Right cardiac atrium (tissue), 5 donors: ENCODE results near the gene TUB. TPM values are rescaled to one million over a fixed set of nuclear protein-coding genes. Genes with fewer than 3 reads are reported as not detected.

Experiments used
- ATAC-seq, 2 donors: fragments of 200-7000 bp; cut with Tn5 transposase; one replicate each; pipeline versions ENCODE4 v1.8.0 to v1.9.1; 2020; ENCODE audit warnings: moderate library complexity in 2 of 2, mild to moderate bottlenecking in 1 of 2
- DNase-seq, 3 donors: peaks; one replicate each; pipeline ENCODE4 v3.0.0-alpha.2; 2020
- H3K27ac ChIP-seq: one replicate; pipeline ENCODE4 v1.5.1; 2013; ENCODE audit warnings: mild to moderate bottlenecking, low read length, control low read depth, moderate library complexity
- H3K27me3 ChIP-seq: one replicate; pipeline ENCODE4 v1.6.1; 2013; ENCODE audit not compliant: control insufficient read depth, insufficient read depth
- H3K4me1 ChIP-seq: one replicate; pipeline ENCODE4 v1.6.1; 2013; ENCODE audit warnings: low read length; ENCODE audit not compliant: control insufficient read depth, insufficient read depth
- H3K4me3 ChIP-seq: one replicate; pipeline ENCODE4 v1.5.1; 2013; ENCODE audit warnings: low read length, control low read depth
- H3K9me3 ChIP-seq: one replicate; pipeline ENCODE4 v1.6.1; 2013; ENCODE audit warnings: low read length; ENCODE audit not compliant: control insufficient read depth
- WGBS: extraction: QIAGEN DNeasy Blood & Tissue Kit; methylation state at CpG from one replicate; pipeline ENCODE4 v1.1.7; 2013; 5-methylcytosine and 5-hydroxymethylcytosine counted together
- intact Hi-C, 4 donors: fragments of 100-400 bp; cut with DNase I; formaldehyde crosslinking; loops; one replicate each; pipeline versions ENCODE4 v1.11.0 to v1.14.0; 2022 to 2023
- polyA plus RNA-seq: library from polyadenylated mRNA; stranded (reverse); fragments of 200-250 nt; gene quantifications from one replicate; pipeline ENCODE4 v1.2.3, GENCODE V29; 2013
- total RNA-seq, 4 donors: library from RNA; stranded (reverse); fragmentation: NEBNext Ultra II Directional; extraction: Animal tissue kit (Norgen Biotek cat#: 25700); gene quantifications; one replicate each; pipeline ENCODE4 v1.2.1, GENCODE V29; 2021
- donor health status: healthy with polysubstance abuse.
- donor health status: DM: no; HTN: yes; CAD: no.
- donor health status: DM: no; HTN: no; CAD: no.
- donor health status: DM: no; HTN: yes; CAD: no; lungs with severe emphysema.
- donor health status: DM: yes; HTN: yes; CAD: no.

TUB gene
- total and polyA plus RNA-seq, 5 donors, result 10.0 to 31.2 (median 27.6) TPM

DNA sequence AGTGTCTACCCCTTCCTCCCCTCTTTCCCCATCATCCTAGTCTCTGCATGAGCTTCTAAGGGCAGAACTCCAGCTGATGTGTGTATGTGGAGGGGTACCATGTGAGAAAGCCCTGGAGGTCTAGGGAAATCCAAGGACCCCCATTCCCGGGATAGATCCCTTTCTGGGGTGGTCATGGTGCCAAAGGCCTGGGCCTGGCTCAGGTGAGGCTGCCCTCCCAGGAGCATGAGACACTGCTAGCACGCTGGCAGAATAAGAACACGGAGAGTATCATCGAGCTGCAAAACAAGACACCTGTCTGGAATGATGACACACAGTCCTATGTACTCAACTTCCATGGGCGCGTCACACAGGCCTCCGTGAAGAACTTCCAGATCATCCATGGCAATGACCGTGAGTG is 19.6 kb downstream of the TUB start:
- H3K27ac ChIP-seq, result no peak overlapping the region
- no peaks in the 10 kb centered on the region for H3K4me1 ChIP-seq
- 95% methylated on average over 8 of the region's 8 CpGs for WGBS
- H3K27me3 ChIP-seq, result no peaks in the 10 kb centered on the region
- intact Hi-C loops, result no loop called here
- no peaks in the 10 kb centered on the region for H3K9me3 ChIP-seq
- no peak overlapping the region for H3K4me3 ChIP-seq
- ATAC-seq (no peak), DNase-seq (no peak)

DNA sequence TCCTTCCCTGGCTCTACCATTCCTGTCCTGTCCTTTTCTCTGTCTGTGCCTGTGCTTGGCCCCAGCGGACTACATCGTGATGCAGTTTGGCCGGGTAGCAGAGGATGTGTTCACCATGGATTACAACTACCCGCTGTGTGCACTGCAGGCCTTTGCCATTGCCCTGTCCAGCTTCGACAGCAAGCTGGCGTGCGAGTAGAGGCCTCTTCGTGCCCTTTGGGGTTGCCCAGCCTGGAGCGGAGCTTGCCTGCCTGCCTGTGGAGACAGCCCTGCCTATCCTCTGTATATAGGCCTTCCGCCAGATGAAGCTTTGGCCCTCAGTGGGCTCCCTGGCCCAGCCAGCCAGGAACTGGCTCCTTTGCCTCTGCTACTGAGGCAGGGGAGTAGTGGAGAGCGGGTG is 20.4 kb downstream of the TUB start:
- DNase-seq (no peak), ATAC-seq (no peak)
- Histone ChIP-seq H3K27me3 (no peaks in the 10 kb centered on the region), H3K9me3 (no peaks in the 10 kb centered on the region), H3K4me3 (no peak overlapping the region), H3K4me1 (peaks cover 2% of the 10 kb centered on the region), H3K27ac (no peak overlapping the region)
- WGBS, result 96% methylated on average over 11 of the region's 11 CpGs
- intact Hi-C loops, result no loop called here

DNA sequence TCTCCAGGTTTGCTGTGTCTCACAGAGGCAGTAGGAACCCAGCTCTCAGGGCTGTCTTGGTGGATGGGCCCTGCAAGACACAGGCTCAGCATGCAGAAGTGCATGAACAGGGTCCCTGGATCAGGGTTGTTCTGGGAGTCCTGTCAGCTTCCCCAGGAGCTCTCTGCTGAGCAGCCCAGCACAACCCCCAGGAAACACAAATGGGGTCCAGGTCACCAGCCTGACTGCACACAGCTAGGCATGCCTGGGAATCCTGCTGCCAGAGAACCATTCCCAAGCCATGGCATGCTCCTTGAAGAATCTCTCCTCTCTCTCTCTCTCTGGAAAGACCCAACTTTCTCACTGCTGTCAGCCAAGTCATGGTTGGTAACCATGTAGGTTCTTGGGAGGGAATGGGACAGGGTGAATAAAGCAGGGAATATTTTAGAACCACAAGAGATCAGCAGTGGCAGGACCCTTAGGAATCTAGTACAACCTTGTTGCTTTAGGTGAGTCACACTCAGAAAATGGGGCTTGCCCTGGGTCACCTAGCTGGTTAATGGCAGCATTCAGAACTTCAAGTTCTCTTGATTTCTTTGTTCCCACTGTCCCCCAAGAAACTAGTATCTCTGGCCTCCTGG is 21.4 kb downstream of the TUB start:
- H3K27me3 ChIP-seq, result no peaks in the 10 kb centered on the region
- no peaks in the 10 kb centered on the region for H3K9me3 ChIP-seq
- no peak overlapping the region for H3K4me3 ChIP-seq
- peaks cover 2% of the 10 kb centered on the region for H3K4me1 ChIP-seq
- ATAC-seq (no peak), DNase-seq (no peak)
- no peak overlapping the region for H3K27ac ChIP-seq
- intact Hi-C loops, result no loop called here

DNA sequence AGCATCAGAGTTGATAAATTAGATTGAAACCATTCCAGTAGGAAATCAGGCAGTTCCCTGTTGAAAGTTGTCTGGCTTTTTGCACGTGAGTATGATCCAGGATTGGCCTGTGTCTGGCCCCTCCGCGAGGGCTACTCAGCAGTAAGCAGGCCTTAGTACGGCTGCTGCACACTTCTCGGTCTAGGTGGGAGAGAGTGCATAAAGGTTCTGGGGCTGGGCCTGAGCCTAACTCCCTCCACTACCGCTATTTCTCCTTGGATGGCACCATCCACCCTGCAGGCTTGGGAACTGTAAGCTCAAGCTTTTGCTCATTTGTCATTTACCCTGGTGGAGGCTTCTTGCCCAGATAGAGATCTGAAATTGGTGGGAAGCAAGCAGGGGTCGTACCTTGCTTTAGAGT is 22.0 kb downstream of the TUB start:
- no peak for DNase-seq
- ATAC-seq, result no peak
- H3K4me1 ChIP-seq, result peaks cover 2% of the 10 kb centered on the region
- no peak overlapping the region for H3K27ac ChIP-seq
- 69% methylated on average over 7 of the region's 7 CpGs for WGBS
- H3K9me3 ChIP-seq, result no peaks in the 10 kb centered on the region
- intact Hi-C loops, result no loop called here
- H3K27me3 ChIP-seq, result no peaks in the 10 kb centered on the region
- H3K4me3 ChIP-seq, result no peak overlapping the region

DNA sequence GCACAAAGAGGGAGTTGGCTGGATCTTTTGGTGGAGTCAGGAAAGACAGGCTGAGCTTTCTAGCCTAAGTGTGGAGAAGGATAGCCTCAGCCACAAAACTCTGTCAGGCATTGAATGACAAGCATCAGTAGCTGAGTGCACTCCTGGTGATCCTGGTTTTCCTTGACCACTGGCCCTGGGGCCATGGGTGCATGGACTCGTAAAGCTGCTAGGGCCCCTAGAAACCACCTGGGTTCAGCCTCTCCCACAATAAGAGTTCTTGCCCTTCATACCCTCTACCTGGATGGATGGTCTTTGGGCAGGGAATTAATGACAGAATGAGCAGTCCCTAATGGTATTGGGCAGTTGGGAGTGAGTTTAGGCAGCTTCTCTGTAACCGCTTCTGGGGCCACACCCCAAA is 22.9 kb downstream of the TUB start:
- intact Hi-C loops, result no loop called here
- WGBS, result 94% methylated on average over 2 of the region's 2 CpGs
- Histone ChIP-seq H3K4me3 (no peak overlapping the region), H3K27ac (no peak overlapping the region), H3K4me1 (peaks cover 2% of the 10 kb centered on the region), H3K9me3 (no peaks in the 10 kb centered on the region), H3K27me3 (no peaks in the 10 kb centered on the region)
- DNase-seq (no peak), ATAC-seq (no peak)

DNA sequence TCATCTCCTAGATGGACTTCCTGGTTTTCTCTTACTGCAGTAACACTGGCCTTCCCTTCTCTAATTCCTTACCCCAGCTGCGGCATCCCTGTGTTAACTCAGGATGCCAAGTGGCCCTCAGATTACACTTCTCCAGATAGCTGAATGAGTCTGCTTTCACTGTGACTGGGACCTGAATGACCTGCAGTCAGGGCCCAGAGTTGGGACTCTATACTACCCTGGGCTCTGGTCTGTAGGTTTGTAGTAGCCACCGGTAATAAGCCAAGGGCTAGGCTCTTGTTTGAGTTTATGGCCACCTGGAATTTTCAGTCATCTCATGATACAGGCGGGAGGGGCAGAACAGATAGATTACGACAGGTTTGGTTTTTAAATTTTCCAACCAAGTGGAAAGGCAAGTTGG is 24.1 kb downstream of the TUB start:
- DNase-seq (no peak), ATAC-seq (no peak)
- WGBS, result 80% methylated on average over 4 of the region's 4 CpGs

DNA sequence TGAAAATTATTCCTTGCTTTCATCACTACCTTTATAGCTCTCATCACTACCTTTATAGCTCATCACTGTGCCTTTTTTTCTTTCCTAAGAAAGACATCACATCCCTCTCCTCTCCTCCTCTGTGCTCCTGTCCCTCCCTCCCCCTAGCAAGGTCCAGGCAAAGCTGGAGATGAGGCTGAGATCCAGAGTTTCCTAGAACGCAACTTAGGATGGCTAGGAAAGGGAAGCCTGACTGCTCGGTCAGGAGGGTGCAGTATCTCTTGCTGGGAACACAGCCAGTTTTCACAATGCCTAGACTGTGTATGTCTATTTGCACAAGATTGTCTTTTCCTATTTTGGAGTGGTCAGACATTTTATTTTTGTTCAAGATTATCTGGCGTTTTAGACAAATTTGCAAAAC is 24.7 kb downstream of the TUB start:
- DNase-seq (no peak), ATAC-seq (peak; percentile 30 to 39)
- H3K4me1 ChIP-seq, result peaks cover 2% of the 10 kb centered on the region
- no peaks in the 10 kb centered on the region for H3K27me3 ChIP-seq
- H3K27ac ChIP-seq, result no peak overlapping the region
- H3K9me3 ChIP-seq, result no peaks in the 10 kb centered on the region
- H3K4me3 ChIP-seq, result no peak overlapping the region
- WGBS, result 36% methylated on average over 3 of the region's 3 CpGs
- intact Hi-C loops, result no loop called here

More for the DNA sequence above, 24.1 kb downstream of the TUB start:
- H3K4me1 ChIP-seq, result peaks cover 2% of the 10 kb centered on the region
- no peak overlapping the region for H3K4me3 ChIP-seq
- no peak overlapping the region for H3K27ac ChIP-seq
- no peaks in the 10 kb centered on the region for H3K9me3 ChIP-seq
- no peaks in the 10 kb centered on the region for H3K27me3 ChIP-seq
- intact Hi-C loops, result no loop called here

DNA sequence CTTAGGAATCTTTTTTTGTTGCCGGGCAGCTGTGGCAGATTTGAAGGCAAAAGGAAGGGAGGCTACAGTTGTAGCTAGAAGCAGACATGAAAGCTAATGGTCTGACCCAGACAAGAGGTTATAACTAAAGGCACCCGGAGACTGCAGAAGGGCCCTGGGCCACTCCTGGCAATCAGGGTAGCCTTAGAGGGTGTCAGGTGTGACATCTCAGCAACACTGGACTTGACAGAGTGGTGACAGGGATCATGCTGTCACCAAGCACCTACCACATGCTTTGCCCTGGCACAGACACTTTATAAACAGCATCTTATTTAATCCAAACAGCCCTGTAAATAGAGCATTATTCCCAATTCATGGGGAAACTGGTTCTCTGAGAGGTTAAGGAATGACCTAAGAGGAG is 25.7 kb downstream of the TUB start:
- H3K4me1 ChIP-seq, result peaks cover 2% of the 10 kb centered on the region
- no peaks in the 10 kb centered on the region for H3K9me3 ChIP-seq
- H3K27ac ChIP-seq, result peak overlapping the region; percentile 48
- 64% methylated on average over 2 of the region's 2 CpGs for WGBS
- no peaks in the 10 kb centered on the region for H3K27me3 ChIP-seq
- DNase-seq, result no peak
- peak; percentile 77 to 87 for ATAC-seq
- no peak overlapping the region for H3K4me3 ChIP-seq
- intact Hi-C loops, result no loop called here

DNA sequence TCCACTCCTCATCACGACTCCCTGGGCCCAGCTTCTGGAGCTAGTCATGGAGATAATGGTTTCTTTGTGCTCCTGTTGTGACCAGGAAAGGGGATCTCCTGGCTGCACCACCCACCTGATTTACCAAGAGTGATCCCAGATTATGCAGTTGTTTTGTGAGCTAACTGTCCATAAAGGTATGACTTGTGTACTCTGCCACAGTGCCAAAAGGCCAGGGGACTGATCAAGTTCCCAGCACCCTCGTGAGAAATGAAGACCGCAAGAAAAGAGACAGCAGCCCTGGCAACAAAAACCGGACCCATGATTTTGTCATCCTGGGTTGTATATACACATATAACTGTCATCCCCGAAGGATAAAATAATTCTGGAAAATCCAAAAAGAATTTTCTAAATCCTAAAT is 26.6 kb downstream of the TUB start:
- H3K4me1 ChIP-seq, result peaks cover 2% of the 10 kb centered on the region
- no peak overlapping the region for H3K27ac ChIP-seq
- H3K27me3 ChIP-seq, result no peaks in the 10 kb centered on the region
- H3K9me3 ChIP-seq, result no peaks in the 10 kb centered on the region
- DNase-seq, result no peak
- no peak for ATAC-seq
- H3K4me3 ChIP-seq, result no peak overlapping the region
- WGBS, result 87% methylated on average over 5 of the region's 5 CpGs
- intact Hi-C loops, result no loop called here

DNA sequence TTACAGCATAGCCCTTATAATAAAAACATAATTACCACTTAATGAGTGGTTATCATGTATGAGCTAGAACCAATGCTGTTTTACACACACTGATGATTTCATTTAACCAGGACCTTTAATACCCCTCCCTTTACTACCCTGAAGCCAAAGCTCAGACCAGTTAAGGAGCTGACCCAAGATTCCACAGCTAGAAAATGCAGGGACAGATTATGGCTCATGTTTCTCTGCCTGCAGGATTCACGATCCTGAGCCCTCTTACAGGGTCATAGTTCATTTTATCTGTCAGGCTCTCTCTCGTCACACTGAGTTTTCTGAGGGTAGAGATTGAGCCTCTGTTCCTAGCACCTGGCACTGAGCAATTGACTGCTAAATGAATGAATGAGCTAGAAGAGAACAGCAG is 27.4 kb downstream of the TUB start:
- Histone ChIP-seq H3K27me3 (no peaks in the 10 kb centered on the region), H3K27ac (no peak overlapping the region), H3K9me3 (no peaks in the 10 kb centered on the region), H3K4me1 (peaks cover 2% of the 10 kb centered on the region), H3K4me3 (no peak overlapping the region)
- WGBS, result 45% methylated on average over 2 of the region's 2 CpGs
- DNase-seq, result no peak
- ATAC-seq, result no peak
- intact Hi-C loops, result no loop called here

DNA sequence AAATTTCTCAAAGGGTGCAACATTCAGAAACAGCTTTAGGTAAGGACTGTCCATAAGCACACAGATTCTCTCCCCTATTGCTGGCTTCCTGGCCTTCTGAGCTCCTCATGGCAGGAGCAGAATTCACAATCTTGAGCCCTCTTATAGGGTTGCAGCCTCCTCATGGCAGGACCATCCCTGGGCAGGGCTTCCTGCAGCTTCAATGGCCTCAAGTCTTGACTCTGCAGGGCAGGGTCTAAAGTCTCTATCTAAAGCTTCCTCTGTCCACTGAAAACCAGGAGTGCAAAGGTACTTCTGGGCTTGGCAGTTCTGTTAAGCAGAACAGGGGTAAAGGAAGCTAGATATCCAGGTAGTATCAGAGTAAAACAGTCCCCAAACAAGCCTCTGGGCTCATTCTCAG is 28.7 kb downstream of the TUB start:
- H3K27ac ChIP-seq, result no peak overlapping the region
- no peak overlapping the region for H3K4me3 ChIP-seq
- DNase-seq, result no peak
- peaks cover 2% of the 10 kb centered on the region for H3K4me1 ChIP-seq
- H3K9me3 ChIP-seq, result no peaks in the 10 kb centered on the region
- H3K27me3 ChIP-seq, result no peaks in the 10 kb centered on the region
- ATAC-seq, result no peak
- intact Hi-C loops, result no loop called here

DNA sequence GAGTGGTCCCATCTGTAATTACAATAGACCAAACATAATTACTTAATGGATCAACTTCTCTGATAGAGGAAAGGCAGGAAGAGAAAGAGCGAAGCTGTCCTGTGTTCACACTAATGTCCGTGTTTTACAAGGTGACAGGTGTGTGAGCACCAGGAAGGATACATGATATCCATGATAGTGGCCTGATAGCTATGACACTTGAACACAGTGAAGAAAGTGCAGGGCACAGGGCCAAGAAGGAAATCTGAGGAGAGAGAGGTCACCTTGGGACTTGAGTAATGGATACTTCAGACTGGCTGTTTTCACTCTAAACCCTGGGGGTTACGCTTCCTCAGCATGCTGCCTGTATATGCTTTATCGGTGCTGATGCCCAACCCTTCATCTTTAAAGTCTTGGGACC is 29.4 kb downstream of the TUB start:
- no peak for ATAC-seq
- intact Hi-C loops, result no loop called here

More for the DNA sequence above, 29.4 kb downstream of the TUB start:
- WGBS, result 83% methylated on average over 4 of the region's 4 CpGs
- Histone ChIP-seq H3K27me3 (no peaks in the 10 kb centered on the region), H3K4me1 (peaks cover 2% of the 10 kb centered on the region), H3K27ac (no peak overlapping the region), H3K4me3 (no peak overlapping the region), H3K9me3 (no peaks in the 10 kb centered on the region)
- no peak for DNase-seq
